Measurements from ENCODE around the gene LMF2. TPM values are rescaled to one million over a fixed set of nuclear protein-coding genes. Genes with fewer than 3 reads are reported as not detected.

The LMF2 gene
- total RNA-seq, 1 experiment from 2014 or later, result 54.2 TPM

DNA sequence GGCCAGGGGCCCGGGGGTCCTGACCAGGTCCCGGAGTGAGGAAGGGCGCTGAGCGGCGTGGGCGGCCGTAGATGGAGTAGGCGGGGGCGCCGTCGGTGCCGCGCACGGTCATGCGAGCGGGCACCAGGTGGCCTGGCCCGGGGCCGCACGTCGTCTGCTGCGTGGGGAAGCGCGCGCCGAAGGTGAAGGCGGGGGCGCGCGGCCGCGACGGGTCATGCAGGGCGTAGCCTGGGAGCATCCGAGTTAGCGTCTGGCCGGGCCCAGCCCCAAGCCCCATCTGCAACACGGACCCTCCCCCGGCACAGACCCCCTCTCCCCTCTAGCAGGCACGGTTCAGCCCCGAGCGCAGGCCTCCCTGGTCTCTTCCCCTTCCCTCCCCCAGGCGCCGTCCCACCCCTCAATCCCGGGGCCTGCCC lies 24.1 kb upstream of the LMF2 start:
- ATAC-seq (peak; percentile 27), DNase-seq (ENCODE audit: low read depth, low spot score) (no peak)
- Histone ChIP-seq H3K27ac (ENCODE audit: low read length) (peak overlapping the region; percentile 91), H3K4me3 (ENCODE audit: low read depth in 2 of 2, low read length in 2 of 2) (peak overlapping the region; percentile 56 to 79), H3K27me3 (ENCODE audit: control insufficient read depth, insufficient read depth, low read length) (no peaks in the 10 kb centered on the region), H3K36me3 (ENCODE audit: control insufficient read depth, insufficient read depth, low read length) (no peaks in the 10 kb centered on the region; the same call in 1 of the 2 replicates), H3K9me3 (ENCODE audit: control insufficient read depth, insufficient read depth, low read depth, low read length) (no peaks in the 10 kb centered on the region), H3K4me1 (ENCODE audit: control insufficient read depth, insufficient read depth, low read length) (peaks cover 7% of the 10 kb centered on the region)
- in situ Hi-C loops (cut with HindIII; ENCODE audit: low pct_unique_long_range_greater_than_20kb, low sequenced_read_pairs), result no loop called here
- ChIA-PET CTCF (no interaction called here), POLR2A (interaction anchor here (0.7 kb wide), 1 partner anchor 163 kb away, joined by 15 read pairs; no protein-coding TSS in a partner anchor)
- no peak for TF ChIP-seq SIN3A (IDR thresholded peaks at IDR 0.05; ENCODE audit: borderline replicate concordance, insufficient read depth, low read depth, low read length)
- TF ChIP-seq, protein P1, sequence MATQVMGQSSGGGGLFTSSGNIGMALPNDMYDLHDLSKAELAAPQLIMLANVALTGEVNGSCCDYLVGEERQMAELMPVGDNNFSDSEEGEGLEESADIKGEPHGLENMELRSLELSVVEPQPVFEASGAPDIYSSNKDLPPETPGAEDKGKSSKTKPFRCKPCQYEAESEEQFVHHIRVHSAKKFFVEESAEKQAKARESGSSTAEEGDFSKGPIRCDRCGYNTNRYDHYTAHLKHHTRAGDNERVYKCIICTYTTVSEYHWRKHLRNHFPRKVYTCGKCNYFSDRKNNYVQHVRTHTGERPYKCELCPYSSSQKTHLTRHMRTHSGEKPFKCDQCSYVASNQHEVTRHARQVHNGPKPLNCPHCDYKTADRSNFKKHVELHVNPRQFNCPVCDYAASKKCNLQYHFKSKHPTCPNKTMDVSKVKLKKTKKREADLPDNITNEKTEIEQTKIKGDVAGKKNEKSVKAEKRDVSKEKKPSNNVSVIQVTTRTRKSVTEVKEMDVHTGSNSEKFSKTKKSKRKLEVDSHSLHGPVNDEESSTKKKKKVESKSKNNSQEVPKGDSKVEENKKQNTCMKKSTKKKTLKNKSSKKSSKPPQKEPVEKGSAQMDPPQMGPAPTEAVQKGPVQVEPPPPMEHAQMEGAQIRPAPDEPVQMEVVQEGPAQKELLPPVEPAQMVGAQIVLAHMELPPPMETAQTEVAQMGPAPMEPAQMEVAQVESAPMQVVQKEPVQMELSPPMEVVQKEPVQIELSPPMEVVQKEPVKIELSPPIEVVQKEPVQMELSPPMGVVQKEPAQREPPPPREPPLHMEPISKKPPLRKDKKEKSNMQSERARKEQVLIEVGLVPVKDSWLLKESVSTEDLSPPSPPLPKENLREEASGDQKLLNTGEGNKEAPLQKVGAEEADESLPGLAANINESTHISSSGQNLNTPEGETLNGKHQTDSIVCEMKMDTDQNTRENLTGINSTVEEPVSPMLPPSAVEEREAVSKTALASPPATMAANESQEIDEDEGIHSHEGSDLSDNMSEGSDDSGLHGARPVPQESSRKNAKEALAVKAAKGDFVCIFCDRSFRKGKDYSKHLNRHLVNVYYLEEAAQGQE (IDR thresholded peaks at IDR 0.05; ENCODE audit: insufficient read depth in 1 of 2, low read depth in 2 of 2, low read length in 1 of 2), result no peak
- TF ChIP-seq, protein P2, sequence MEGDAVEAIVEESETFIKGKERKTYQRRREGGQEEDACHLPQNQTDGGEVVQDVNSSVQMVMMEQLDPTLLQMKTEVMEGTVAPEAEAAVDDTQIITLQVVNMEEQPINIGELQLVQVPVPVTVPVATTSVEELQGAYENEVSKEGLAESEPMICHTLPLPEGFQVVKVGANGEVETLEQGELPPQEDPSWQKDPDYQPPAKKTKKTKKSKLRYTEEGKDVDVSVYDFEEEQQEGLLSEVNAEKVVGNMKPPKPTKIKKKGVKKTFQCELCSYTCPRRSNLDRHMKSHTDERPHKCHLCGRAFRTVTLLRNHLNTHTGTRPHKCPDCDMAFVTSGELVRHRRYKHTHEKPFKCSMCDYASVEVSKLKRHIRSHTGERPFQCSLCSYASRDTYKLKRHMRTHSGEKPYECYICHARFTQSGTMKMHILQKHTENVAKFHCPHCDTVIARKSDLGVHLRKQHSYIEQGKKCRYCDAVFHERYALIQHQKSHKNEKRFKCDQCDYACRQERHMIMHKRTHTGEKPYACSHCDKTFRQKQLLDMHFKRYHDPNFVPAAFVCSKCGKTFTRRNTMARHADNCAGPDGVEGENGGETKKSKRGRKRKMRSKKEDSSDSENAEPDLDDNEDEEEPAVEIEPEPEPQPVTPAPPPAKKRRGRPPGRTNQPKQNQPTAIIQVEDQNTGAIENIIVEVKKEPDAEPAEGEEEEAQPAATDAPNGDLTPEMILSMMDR (IDR thresholded peaks at IDR 0.05), result no peak
- TF ChIP-seq TCF7L2 (IDR thresholded peaks at IDR 0.05; ENCODE audit: low read depth, low read length), result no peak
- TF ChIP-seq POLR2AphosphoS5 (IDR thresholded peaks at IDR 0.05; ENCODE audit: low read depth, low read length), result no peak
- no TSS peak for BruUV-seq (replicated peaks)
- intact Hi-C loops (cut with micrococcal nuclease; ENCODE audit: unreplicated experiment), result no loop called here

DNA sequence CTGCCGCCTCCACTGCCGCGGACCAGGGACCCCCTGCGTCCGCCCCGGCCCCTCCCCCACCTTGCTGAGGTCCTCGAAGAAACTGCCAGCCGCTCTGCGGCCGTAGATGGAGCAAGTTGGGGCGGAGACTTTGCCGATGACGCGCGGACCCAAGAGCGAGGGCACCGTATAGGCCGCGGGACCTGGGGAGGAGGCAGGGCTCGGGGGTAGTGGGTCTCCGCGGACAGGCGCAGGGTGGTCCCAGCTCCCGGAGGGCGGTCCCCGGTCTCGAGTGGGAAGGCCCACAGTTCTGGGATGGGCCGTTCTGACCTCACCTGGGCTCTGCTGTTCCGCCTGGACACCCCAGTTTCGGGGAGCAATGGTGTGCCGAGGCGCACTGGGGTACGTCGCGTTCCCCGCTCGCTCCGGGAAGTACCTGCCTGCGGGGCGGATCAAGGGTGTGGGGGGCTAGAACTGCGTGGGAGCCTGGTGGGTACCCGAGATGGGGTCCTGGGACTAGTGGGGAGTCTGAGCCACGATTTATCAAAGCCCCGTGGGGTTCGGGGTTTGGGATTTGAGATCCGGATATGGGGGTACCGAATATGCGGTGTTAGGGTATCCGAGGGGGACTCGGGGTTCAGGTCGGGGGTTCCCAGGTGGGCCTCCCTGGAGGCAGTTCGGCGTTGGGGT lies 23.5 kb upstream of the LMF2 start:
- in situ Hi-C loops (cut with HindIII; ENCODE audit: low pct_unique_long_range_greater_than_20kb, low sequenced_read_pairs), result no loop called here
- intact Hi-C loops (cut with micrococcal nuclease; ENCODE audit: unreplicated experiment), result no loop called here
- Histone ChIP-seq H3K9me3 (ENCODE audit: control insufficient read depth, insufficient read depth, low read depth, low read length) (no peaks in the 10 kb centered on the region), H3K36me3 (ENCODE audit: control insufficient read depth, insufficient read depth, low read length) (no peaks in the 10 kb centered on the region; the same call in 1 of the 2 replicates), H3K27me3 (ENCODE audit: control insufficient read depth, insufficient read depth, low read length) (no peaks in the 10 kb centered on the region), H3K27ac (ENCODE audit: low read length) (peak overlapping the region; percentile 91), H3K4me1 (ENCODE audit: control insufficient read depth, insufficient read depth, low read length) (peaks cover 7% of the 10 kb centered on the region), H3K4me3 (ENCODE audit: low read depth in 2 of 2, low read length in 2 of 2) (peak overlapping the region; percentile 56 to 79)
- no peak for DNase-seq (ENCODE audit: low read depth, low spot score)
- POLR2A ChIA-PET, result no interaction called here
- TSS peak; percentile 71 for BruUV-seq (replicated peaks)
- CTCF ChIA-PET, result no interaction called here
- peak; percentile 44 for ATAC-seq
- TF ChIP-seq SIN3A (IDR thresholded peaks at IDR 0.05; ENCODE audit: borderline replicate concordance, insufficient read depth, low read depth, low read length), result 0 out of 2 replicates have a peak, but pooled peaks have one; percentile 18
- peak; percentile 58 for TF ChIP-seq POLR2AphosphoS5 (IDR thresholded peaks at IDR 0.05; ENCODE audit: low read depth, low read length)
- TF ChIP-seq, protein P2 (IDR thresholded peaks at IDR 0.05), result no peak
